ENCODE data around the gene TESK1.

- TF ChIP-seq, protein P1, sequence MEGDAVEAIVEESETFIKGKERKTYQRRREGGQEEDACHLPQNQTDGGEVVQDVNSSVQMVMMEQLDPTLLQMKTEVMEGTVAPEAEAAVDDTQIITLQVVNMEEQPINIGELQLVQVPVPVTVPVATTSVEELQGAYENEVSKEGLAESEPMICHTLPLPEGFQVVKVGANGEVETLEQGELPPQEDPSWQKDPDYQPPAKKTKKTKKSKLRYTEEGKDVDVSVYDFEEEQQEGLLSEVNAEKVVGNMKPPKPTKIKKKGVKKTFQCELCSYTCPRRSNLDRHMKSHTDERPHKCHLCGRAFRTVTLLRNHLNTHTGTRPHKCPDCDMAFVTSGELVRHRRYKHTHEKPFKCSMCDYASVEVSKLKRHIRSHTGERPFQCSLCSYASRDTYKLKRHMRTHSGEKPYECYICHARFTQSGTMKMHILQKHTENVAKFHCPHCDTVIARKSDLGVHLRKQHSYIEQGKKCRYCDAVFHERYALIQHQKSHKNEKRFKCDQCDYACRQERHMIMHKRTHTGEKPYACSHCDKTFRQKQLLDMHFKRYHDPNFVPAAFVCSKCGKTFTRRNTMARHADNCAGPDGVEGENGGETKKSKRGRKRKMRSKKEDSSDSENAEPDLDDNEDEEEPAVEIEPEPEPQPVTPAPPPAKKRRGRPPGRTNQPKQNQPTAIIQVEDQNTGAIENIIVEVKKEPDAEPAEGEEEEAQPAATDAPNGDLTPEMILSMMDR (IDR thresholded peaks at IDR 0.05) = no peak
- no peak for TF ChIP-seq RNF2 (IDR thresholded peaks at IDR 0.05; ENCODE audit: borderline replicate concordance, low read depth)
- TF ChIP-seq EP300 (IDR thresholded peaks at IDR 0.05) = no peak
- no peak for TF ChIP-seq POLR2A (IDR thresholded peaks at IDR 0.05; ENCODE audit: low read length)
Observed at GRCh38 chr9:35612843-35613242, 7.8 kb downstream of the TESK1 start.

Measured in A549 (cell line).